Trophoblast cell (in vitro differentiated cells and primary cell): ENCODE results near the gene RGCC. TPM values are rescaled to one million over a fixed set of nuclear protein-coding genes. Genes with fewer than 3 reads are reported as not detected.
A peak's percentile ranks its signal among the peaks of the same experiment; 100 is the strongest.

Experiments used
- DNase-seq, 2 donors: peaks; one replicate each; pipeline ENCODE4 v3.0.0-alpha.2; 2016
- H2AFZ ChIP-seq: 2 replicates; pipeline ENCODE4 v1.6.1; 2013; ENCODE audit warnings: low read length, moderate library complexity, mild to moderate bottlenecking; ENCODE audit not compliant: insufficient read depth, poor library complexity
- H2AK5ac ChIP-seq: 2 replicates; pipeline ENCODE4 v1.6.1; 2013; ENCODE audit warnings: mild to moderate bottlenecking, low read length
- H2BK120ac ChIP-seq: 2 replicates; pipeline ENCODE4 v1.6.1; 2013; ENCODE audit warnings: low read length, mild to moderate bottlenecking, moderate library complexity; ENCODE audit not compliant: insufficient read depth, poor library complexity
- H2BK12ac ChIP-seq: 2 replicates; pipeline ENCODE4 v1.6.1; 2013; ENCODE audit warnings: mild to moderate bottlenecking, low read length, moderate library complexity
- H2BK5ac ChIP-seq: 2 replicates; pipeline ENCODE4 v1.6.1; 2013; ENCODE audit warnings: low read length, low read depth, moderate library complexity, mild to moderate bottlenecking; ENCODE audit not compliant: poor library complexity
- H3K14ac ChIP-seq: 2 replicates; pipeline ENCODE4 v1.6.1; 2013; ENCODE audit warnings: mild to moderate bottlenecking, low read length
- H3K18ac ChIP-seq: 2 replicates; pipeline ENCODE4 v1.6.1; 2013; ENCODE audit warnings: mild to moderate bottlenecking, low read length
- H3K23ac ChIP-seq: 2 replicates; pipeline ENCODE4 v1.6.1; 2013; ENCODE audit warnings: low read length
- H3K27ac ChIP-seq: 2 replicates; pipeline ENCODE4 v1.5.1; 2013; ENCODE audit warnings: low read depth, mild to moderate bottlenecking, inconsistent platforms, low read length, moderate library complexity
- H3K27me3 ChIP-seq: 2 replicates; pipeline ENCODE4 v1.6.1; 2013; ENCODE audit warnings: inconsistent platforms, mild to moderate bottlenecking, low read length, moderate library complexity; ENCODE audit not compliant: insufficient read depth
- H3K36me3 ChIP-seq, 2 experiments: 1 replicate in 1 of 2; 2 replicates in 1 of 2; pipeline ENCODE4 v1.6.1; 2013; ENCODE audit warnings: low read length in 2 of 2, mild to moderate bottlenecking in 2 of 2, moderate library complexity in 1 of 2; ENCODE audit not compliant: insufficient read depth in 2 of 2, control insufficient read depth in 1 of 2
- H3K4ac ChIP-seq: 2 replicates; pipeline ENCODE4 v1.6.1; 2013; ENCODE audit warnings: low read depth, mild to moderate bottlenecking, low read length, moderate library complexity
- H3K4me1 ChIP-seq, 2 experiments: 1 replicate in 1 of 2; 2 replicates in 1 of 2; pipeline ENCODE4 v1.6.1; 2013; ENCODE audit warnings: low read length in 2 of 2, mild to moderate bottlenecking in 2 of 2, moderate library complexity in 1 of 2; ENCODE audit not compliant: insufficient read depth in 2 of 2, control insufficient read depth in 1 of 2
- H3K4me2 ChIP-seq: 2 replicates; pipeline ENCODE4 v1.6.1; 2013; ENCODE audit warnings: inconsistent platforms, mild to moderate bottlenecking, low read length, moderate library complexity
- H3K4me3 ChIP-seq: 2 replicates; pipeline ENCODE4 v1.5.1; 2013; ENCODE audit warnings: mild to moderate bottlenecking, low read depth, low read length, inconsistent platforms
- H3K79me1 ChIP-seq: one replicate; pipeline ENCODE4 v1.6.1; 2013; ENCODE audit warnings: low read length
- H3K79me2 ChIP-seq: 2 replicates; pipeline ENCODE4 v1.6.1; 2013; ENCODE audit warnings: low read length, mild to moderate bottlenecking; ENCODE audit not compliant: control insufficient read depth, insufficient read depth, poor library complexity
- H3K9ac ChIP-seq: 2 replicates; pipeline ENCODE4 v1.6.1; 2013; ENCODE audit warnings: mild to moderate bottlenecking, low read length
- H3K9me3 ChIP-seq: 2 replicates; pipeline ENCODE4 v1.6.1; 2013; ENCODE audit warnings: low read depth, mild to moderate bottlenecking, control low read depth, inconsistent platforms, low read length; ENCODE audit not compliant: insufficient read depth
- H4K12ac ChIP-seq: 2 replicates; pipeline ENCODE4 v1.6.1; 2013; ENCODE audit warnings: low read depth, mild to moderate bottlenecking, low read length, moderate library complexity
- H4K8ac ChIP-seq: 2 replicates; pipeline ENCODE4 v1.6.1; 2013; ENCODE audit warnings: low read depth, mild to moderate bottlenecking, low read length, moderate library complexity
- H4K91ac ChIP-seq: one replicate; pipeline ENCODE4 v1.6.1; 2013; ENCODE audit warnings: low read depth, mild to moderate bottlenecking, low read length, moderate library complexity
- WGBS: extraction: QIAGEN DNeasy Blood & Tissue Kit; methylation state at CpG from one replicate; pipeline ENCODE4 v1.1.7; 2013; ENCODE audit warnings: missing lambda C conversion rate; ENCODE audit not compliant: insufficient read length, insufficient coverage; ENCODE audit errors: extremely low coverage; 5-methylcytosine and 5-hydroxymethylcytosine counted together
- polyA plus RNA-seq: library from polyadenylated mRNA; stranded (reverse); fragments of 200-250 nt; gene quantifications from 2 replicates; pipeline ENCODE4 v1.2.3, GENCODE V29; 2013

Gene RGCC, protein sequence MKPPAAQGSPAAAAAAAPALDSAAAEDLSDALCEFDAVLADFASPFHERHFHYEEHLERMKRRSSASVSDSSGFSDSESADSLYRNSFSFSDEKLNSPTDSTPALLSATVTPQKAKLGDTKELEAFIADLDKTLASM
- polyA plus RNA-seq = 29.5 and 29.8 TPM in 2 replicates

DNA sequence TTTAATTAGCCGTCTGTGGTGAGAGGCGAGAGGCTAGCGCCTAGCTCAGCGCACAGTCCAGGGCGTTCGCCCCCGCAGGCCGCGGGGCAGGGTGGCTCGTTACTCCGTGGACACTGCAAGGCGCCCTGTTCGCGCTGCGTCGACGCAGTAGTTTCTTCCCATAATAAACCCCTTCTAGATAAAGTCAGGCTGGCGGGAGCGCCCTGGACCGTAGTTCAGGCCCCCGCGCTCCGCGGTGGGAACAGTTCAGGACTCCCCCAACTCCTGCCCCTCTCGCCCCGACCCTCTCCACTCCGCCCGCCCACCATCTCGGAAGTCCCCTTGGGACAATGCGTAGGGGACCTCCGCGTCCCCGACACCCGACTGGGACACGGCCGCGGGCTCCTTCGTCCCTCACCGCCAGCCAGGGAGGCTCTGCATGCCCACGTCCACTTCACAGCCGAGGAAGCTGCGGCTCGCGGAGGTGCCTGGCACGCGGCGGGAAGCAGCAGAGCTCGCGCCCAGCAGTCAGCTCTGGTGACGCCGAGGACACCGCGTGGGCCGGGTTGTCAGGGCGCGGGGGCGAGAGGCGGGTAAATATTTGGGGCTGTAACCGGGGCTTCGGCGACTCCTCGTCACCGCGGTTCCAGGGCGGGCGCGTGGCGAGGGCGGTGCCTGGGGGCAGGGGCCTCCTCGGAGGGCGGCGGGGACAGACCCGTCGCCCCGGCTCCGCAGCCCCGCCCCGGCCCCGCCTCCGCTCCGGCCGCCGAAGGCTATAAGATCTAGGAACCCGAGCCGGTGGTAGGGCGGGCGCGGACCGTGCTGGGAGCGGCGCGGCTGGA, at the start of gene RGCC:
Gene RGCC, plus strand, starts transcription at position 783 of the 821 bp plus-strand sequence. CDS start 158 bp downstream, outside the sequence.
- Histone ChIP-seq H4K91ac (no peak within 1 kb of the TSS), H3K9me3 (peaks cover 9% of the 10 kb centered on the region), H3K27ac (no peak within 1 kb of the TSS), H3K23ac (no peak within 1 kb of the TSS), H2BK120ac (peak within 1 kb of the TSS; percentile 18), H3K9ac (peak within 1 kb of the TSS; percentile 28), H3K79me1 (peaks cover 7% of the 10 kb centered on the region), H2BK5ac (peak within 1 kb of the TSS; percentile 50), H3K79me2 (peaks cover 4% of the 10 kb centered on the region), H2AK5ac (no peak within 1 kb of the TSS), H3K4me2 (peak within 1 kb of the TSS; percentile 85), H2BK12ac (peak within 1 kb of the TSS; percentile 29), H3K4ac (peak within 1 kb of the TSS; percentile 7), H3K27me3 (peaks cover 23% of the 10 kb centered on the region), H4K8ac (peak within 1 kb of the TSS; percentile 21), H3K4me1 (peaks cover 5 to 13% of the 10 kb centered on the region in 2 experiments), H3K36me3 (peaks cover 4 to 5% of the 10 kb centered on the region in 2 experiments), H3K4me3 (peak within 1 kb of the TSS; percentile 85), H4K12ac (no peak within 1 kb of the TSS), H2AFZ (peak within 1 kb of the TSS; percentile 67), H3K18ac (peak within 1 kb of the TSS; percentile 60), H3K14ac (peak within 1 kb of the TSS; percentile 47)
- no CpG with 5 or more reads among the region's 92 CpGs for WGBS
- DNase-seq = peak; percentile 81 to 89

DNA sequence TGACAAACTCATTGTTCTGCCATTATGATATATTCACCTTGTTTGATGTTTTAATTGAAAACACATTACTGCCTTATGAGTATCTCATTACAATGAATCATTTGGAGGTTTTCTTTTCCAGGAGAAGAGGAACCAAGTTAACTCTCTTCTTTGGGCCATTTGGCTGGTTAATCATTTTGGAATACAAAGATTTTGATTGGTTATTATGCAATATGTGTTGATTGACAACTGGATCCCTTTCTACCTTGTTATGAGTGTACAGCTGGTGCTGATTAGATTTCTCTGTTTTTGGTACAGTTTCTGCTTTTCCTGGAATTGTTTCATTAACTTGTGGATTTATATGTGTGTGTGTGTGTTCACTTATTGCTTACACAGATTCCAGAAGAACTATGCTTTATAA, 49.2 kb upstream of the RGCC start:
- no peak overlapping the region for H3K23ac ChIP-seq
- no peak overlapping the region for H2BK120ac ChIP-seq
- H3K18ac ChIP-seq = no peak overlapping the region
- H3K27ac ChIP-seq = no peak overlapping the region
- no peak overlapping the region for H2BK12ac ChIP-seq
- H3K4me1 ChIP-seq = no peaks in the 10 kb centered on the region
- peaks cover under 1% of the 10 kb centered on the region for H3K79me1 ChIP-seq
- no peaks in the 10 kb centered on the region for H3K36me3 ChIP-seq
- no peak overlapping the region for H3K4ac ChIP-seq
- no peak overlapping the region for H3K9ac ChIP-seq
- no peak overlapping the region for H4K91ac ChIP-seq
- no peak overlapping the region for H3K14ac ChIP-seq
- no peak overlapping the region for H3K4me3 ChIP-seq
- H2AK5ac ChIP-seq = no peak overlapping the region
- H4K8ac ChIP-seq = no peak overlapping the region
- H2BK5ac ChIP-seq = no peak overlapping the region
- H2AFZ ChIP-seq = no peak overlapping the region
- no peaks in the 10 kb centered on the region for H3K79me2 ChIP-seq
- DNase-seq = no peak
- H3K4me2 ChIP-seq = no peak overlapping the region
- no peaks in the 10 kb centered on the region for H3K27me3 ChIP-seq
- no peaks in the 10 kb centered on the region for H3K9me3 ChIP-seq
- no peak overlapping the region for H4K12ac ChIP-seq

DNA sequence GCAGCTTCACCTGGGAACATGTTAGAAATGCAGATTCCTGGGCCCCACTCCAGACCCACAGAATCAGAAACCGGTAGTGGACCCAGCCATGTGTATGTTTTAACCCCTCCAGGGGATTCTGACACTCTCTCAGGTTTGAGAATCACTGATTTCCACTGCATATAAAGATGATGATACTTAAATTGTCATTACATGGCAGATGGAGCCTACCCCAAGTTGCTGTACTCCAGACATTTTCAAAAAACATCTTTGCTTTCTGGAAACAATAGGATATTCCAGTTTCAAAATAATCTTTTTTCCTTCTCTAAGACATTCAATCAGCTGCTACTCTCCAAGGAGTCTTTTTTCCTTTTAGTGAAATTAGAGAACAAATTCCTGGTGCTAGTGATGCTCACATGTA, 48.6 kb upstream of the RGCC start:
- H4K8ac ChIP-seq = no peak overlapping the region
- H3K4me3 ChIP-seq = no peak overlapping the region
- H3K27ac ChIP-seq = no peak overlapping the region
- H3K27me3 ChIP-seq = no peaks in the 10 kb centered on the region
- no peaks in the 10 kb centered on the region for H3K79me1 ChIP-seq
- no peak overlapping the region for H2BK5ac ChIP-seq
- H3K79me2 ChIP-seq = no peaks in the 10 kb centered on the region
- no peak overlapping the region for H3K4ac ChIP-seq
- H4K91ac ChIP-seq = no peak overlapping the region
- no peaks in the 10 kb centered on the region for H3K36me3 ChIP-seq
- H2AK5ac ChIP-seq = no peak overlapping the region
- H3K14ac ChIP-seq = no peak overlapping the region
- H2BK12ac ChIP-seq = no peak overlapping the region
- no peak overlapping the region for H3K4me2 ChIP-seq
- no peak overlapping the region for H4K12ac ChIP-seq
- no CpG with 5 or more reads among the region's 1 CpG for WGBS
- no peaks in the 10 kb centered on the region for H3K9me3 ChIP-seq
- H3K9ac ChIP-seq = no peak overlapping the region
- no peak overlapping the region for H3K23ac ChIP-seq
- no peak overlapping the region for H2BK120ac ChIP-seq
- no peaks in the 10 kb centered on the region for H3K4me1 ChIP-seq
- no peak for DNase-seq
- H2AFZ ChIP-seq = no peak overlapping the region
- H3K18ac ChIP-seq = no peak overlapping the region

DNA sequence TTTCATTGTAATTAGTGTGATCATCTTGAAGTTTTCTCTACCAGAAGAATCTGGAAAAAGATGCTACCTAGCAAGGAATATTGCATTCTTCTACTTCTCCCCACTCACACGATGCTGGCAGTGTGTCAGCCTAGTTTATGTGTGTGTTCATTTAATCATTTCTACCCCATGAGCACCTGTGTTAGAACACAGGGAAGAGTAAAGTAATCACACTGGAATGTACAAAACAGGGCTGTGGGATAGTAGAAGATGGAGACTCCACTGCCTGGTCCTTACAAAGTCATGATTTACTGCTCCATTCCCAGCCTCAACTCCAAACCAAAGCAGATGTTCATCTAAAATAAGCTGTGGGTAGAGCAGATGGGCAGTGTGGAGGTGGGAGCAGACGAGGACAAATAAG, 47.7 kb upstream of the RGCC start:
- H3K79me1 ChIP-seq = no peaks in the 10 kb centered on the region
- DNase-seq = peak; percentile 74 to 88
- no peak overlapping the region for H4K12ac ChIP-seq
- no peak overlapping the region for H2AFZ ChIP-seq
- H4K91ac ChIP-seq = no peak overlapping the region
- H2BK12ac ChIP-seq = no peak overlapping the region
- no peak overlapping the region for H2BK5ac ChIP-seq
- H3K4me3 ChIP-seq = no peak overlapping the region
- H3K9me3 ChIP-seq = no peaks in the 10 kb centered on the region
- H3K79me2 ChIP-seq = no peaks in the 10 kb centered on the region
- H3K4me2 ChIP-seq = no peak overlapping the region
- no peak overlapping the region for H3K9ac ChIP-seq
- H3K27ac ChIP-seq = no peak overlapping the region
- H3K4ac ChIP-seq = no peak overlapping the region
- no peaks in the 10 kb centered on the region for H3K27me3 ChIP-seq
- no peak overlapping the region for H3K14ac ChIP-seq
- H4K8ac ChIP-seq = no peak overlapping the region
- H3K18ac ChIP-seq = no peak overlapping the region
- H3K4me1 ChIP-seq = no peaks in the 10 kb centered on the region
- H2AK5ac ChIP-seq = no peak overlapping the region
- no peak overlapping the region for H2BK120ac ChIP-seq
- no peak overlapping the region for H3K23ac ChIP-seq
- no CpG with 5 or more reads among the region's 2 CpGs for WGBS
- H3K36me3 ChIP-seq = no peaks in the 10 kb centered on the region
